RPMI8226 (cell line): Measurements from ENCODE around the gene RAB5IF.
"Not testable (repeated sequence)": the region's sequence is repeated elsewhere in the genome, so short reads cannot be mapped to it uniquely, and the experiment has no call there.

ENCODE experiments used
- DNase-seq: peaks from one replicate; pipeline ENCODE4 v3.0.0-alpha.2; 2015

RAB5IF gene

GRCh38 chr20:36587388-36588070 is 18.1 kb upstream of the RAB5IF start:
- no peak for DNase-seq

GRCh38 chr20:36591281-36591680 is 14.3 kb upstream of the RAB5IF start:
- no peak for DNase-seq

GRCh38 chr20:36591854-36592641 is 13.5 kb upstream of the RAB5IF start:
- no peak for DNase-seq

- no peak for DNase-seq
Observed at GRCh38 chr20:36593347-36593929, 12.1 kb upstream of the RAB5IF start.

- no peak for DNase-seq
Observed at GRCh38 chr20:36599912-36600345, 5.7 kb upstream of the RAB5IF start.

- no peak for DNase-seq
Observed at GRCh38 chr20:36601540-36601939, 4.0 kb upstream of the RAB5IF start.

- peak; percentile 90 for DNase-seq
Observed at GRCh38 chr20:36604952-36605398, 604 bp upstream of the RAB5IF start.

- peak; percentile 63 for DNase-seq
Observed at GRCh38 chr20:36606158-36607066, 833 bp downstream of the RAB5IF start.

- DNase-seq = no peak
Observed at GRCh38 chr20:36607586-36608387, 2.2 kb downstream of the RAB5IF start.

- not testable (repeated sequence) for DNase-seq
Observed at GRCh38 chr20:36608388-36608728, 2.8 kb downstream of the RAB5IF start.

GRCh38 chr20:36611625-36612024 is 6.0 kb downstream of the RAB5IF start:
- DNase-seq = no peak

- DNase-seq = no peak
Observed at GRCh38 chr20:36613974-36614373, 8.4 kb downstream of the RAB5IF start.

- DNase-seq = no peak
Observed at GRCh38 chr20:36614781-36615557, 9.4 kb downstream of the RAB5IF start.

GRCh38 chr20:36620917-36621316 is 15.3 kb downstream of the RAB5IF start:
- no peak for DNase-seq

- no peak for DNase-seq
Observed at GRCh38 chr20:36623444-36623843, 17.9 kb downstream of the RAB5IF start.

GRCh38 chr20:36624068-36624943 is 18.7 kb downstream of the RAB5IF start:
- DNase-seq = no peak

GRCh38 chr20:36624944-36625324 is 19.4 kb downstream of the RAB5IF start:
- no peak for DNase-seq

- no peak for DNase-seq
Observed at GRCh38 chr20:36628076-36628475, 22.5 kb downstream of the RAB5IF start.

- peak; percentile 13 for DNase-seq
Observed at GRCh38 chr20:36629719-36630681, 24.4 kb downstream of the RAB5IF start.
